Ishikawa (cell line): ENCODE data around the gene CCDC69.

Experiments
- CEBPB ChIP-seq: IDR thresholded peaks from 2 replicates; pipeline ENCODE4 v1.6.1; 2012
- CREB1 ChIP-seq: IDR thresholded peaks from 2 replicates; pipeline ENCODE4 v1.6.1; 2012; ENCODE audit warnings: low read depth
- EGR1 ChIP-seq: IDR thresholded peaks from 2 replicates; pipeline ENCODE4 v1.6.1; 2012
- EP300 ChIP-seq: IDR thresholded peaks from 2 replicates; pipeline ENCODE4 v1.6.1; 2012; ENCODE audit warnings: borderline replicate concordance
- FOXM1 ChIP-seq: IDR thresholded peaks from 2 replicates; pipeline ENCODE4 v1.6.1; 2012; ENCODE audit warnings: low read depth, borderline replicate concordance
- NFIC ChIP-seq: IDR thresholded peaks from 2 replicates; pipeline ENCODE4 v1.6.1; 2012
- RAD21 ChIP-seq: IDR thresholded peaks from 2 replicates; pipeline ENCODE4 v1.6.1; 2012; ENCODE audit warnings: low read depth
- TAF1 ChIP-seq: IDR thresholded peaks from 2 replicates; pipeline ENCODE4 v1.6.1; 2012; ENCODE audit warnings: low read depth, mild to moderate bottlenecking
- TCF12 ChIP-seq: IDR thresholded peaks from 2 replicates; pipeline ENCODE4 v1.6.1; 2012; ENCODE audit warnings: low read depth
- TEAD4 ChIP-seq: IDR thresholded peaks from 2 replicates; pipeline ENCODE4 v1.6.1; 2012
- YY1 ChIP-seq: IDR thresholded peaks from 2 replicates; pipeline ENCODE4 v1.6.1; 2012; ENCODE audit warnings: low read depth
- ZBTB7A ChIP-seq: IDR thresholded peaks from 2 replicates; pipeline ENCODE4 v1.6.1; 2012; ENCODE audit warnings: low read depth
- TF ChIP-seq, protein P1 (sequence below): IDR thresholded peaks from 2 replicates; pipeline ENCODE4 v1.6.1; 2012
- TF ChIP-seq, protein P2 (sequence below): IDR thresholded peaks from 2 replicates; pipeline ENCODE4 v1.6.1; 2012; ENCODE audit warnings: low read depth, mild to moderate bottlenecking
- TF ChIP-seq, protein P3 (sequence below): IDR thresholded peaks from 2 replicates; pipeline ENCODE4 v1.6.1; 2012

CCDC69 gene

GRCh38 chr5:151189151-151189550 lies 34.7 kb downstream of the CCDC69 start:
- TF ChIP-seq TEAD4, result no peak
- TF ChIP-seq TAF1, result no peak
- TF ChIP-seq FOXM1, result no peak
- TF ChIP-seq TCF12, result no peak
- TF ChIP-seq, protein P1, sequence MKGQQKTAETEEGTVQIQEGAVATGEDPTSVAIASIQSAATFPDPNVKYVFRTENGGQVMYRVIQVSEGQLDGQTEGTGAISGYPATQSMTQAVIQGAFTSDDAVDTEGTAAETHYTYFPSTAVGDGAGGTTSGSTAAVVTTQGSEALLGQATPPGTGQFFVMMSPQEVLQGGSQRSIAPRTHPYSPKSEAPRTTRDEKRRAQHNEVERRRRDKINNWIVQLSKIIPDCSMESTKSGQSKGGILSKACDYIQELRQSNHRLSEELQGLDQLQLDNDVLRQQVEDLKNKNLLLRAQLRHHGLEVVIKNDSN, result no peak
- no peak for TF ChIP-seq EP300
- no peak for TF ChIP-seq CEBPB
- TF ChIP-seq, protein P2, sequence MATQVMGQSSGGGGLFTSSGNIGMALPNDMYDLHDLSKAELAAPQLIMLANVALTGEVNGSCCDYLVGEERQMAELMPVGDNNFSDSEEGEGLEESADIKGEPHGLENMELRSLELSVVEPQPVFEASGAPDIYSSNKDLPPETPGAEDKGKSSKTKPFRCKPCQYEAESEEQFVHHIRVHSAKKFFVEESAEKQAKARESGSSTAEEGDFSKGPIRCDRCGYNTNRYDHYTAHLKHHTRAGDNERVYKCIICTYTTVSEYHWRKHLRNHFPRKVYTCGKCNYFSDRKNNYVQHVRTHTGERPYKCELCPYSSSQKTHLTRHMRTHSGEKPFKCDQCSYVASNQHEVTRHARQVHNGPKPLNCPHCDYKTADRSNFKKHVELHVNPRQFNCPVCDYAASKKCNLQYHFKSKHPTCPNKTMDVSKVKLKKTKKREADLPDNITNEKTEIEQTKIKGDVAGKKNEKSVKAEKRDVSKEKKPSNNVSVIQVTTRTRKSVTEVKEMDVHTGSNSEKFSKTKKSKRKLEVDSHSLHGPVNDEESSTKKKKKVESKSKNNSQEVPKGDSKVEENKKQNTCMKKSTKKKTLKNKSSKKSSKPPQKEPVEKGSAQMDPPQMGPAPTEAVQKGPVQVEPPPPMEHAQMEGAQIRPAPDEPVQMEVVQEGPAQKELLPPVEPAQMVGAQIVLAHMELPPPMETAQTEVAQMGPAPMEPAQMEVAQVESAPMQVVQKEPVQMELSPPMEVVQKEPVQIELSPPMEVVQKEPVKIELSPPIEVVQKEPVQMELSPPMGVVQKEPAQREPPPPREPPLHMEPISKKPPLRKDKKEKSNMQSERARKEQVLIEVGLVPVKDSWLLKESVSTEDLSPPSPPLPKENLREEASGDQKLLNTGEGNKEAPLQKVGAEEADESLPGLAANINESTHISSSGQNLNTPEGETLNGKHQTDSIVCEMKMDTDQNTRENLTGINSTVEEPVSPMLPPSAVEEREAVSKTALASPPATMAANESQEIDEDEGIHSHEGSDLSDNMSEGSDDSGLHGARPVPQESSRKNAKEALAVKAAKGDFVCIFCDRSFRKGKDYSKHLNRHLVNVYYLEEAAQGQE, result no peak
- TF ChIP-seq CREB1, result no peak
- TF ChIP-seq RAD21, result no peak
- TF ChIP-seq, protein P3, sequence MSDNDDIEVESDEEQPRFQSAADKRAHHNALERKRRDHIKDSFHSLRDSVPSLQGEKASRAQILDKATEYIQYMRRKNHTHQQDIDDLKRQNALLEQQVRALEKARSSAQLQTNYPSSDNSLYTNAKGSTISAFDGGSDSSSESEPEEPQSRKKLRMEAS, result no peak
- no peak for TF ChIP-seq YY1
- no peak for TF ChIP-seq ZBTB7A
- no peak for TF ChIP-seq EGR1
- TF ChIP-seq NFIC, result no peak

- TF ChIP-seq, protein P3, result no peak
- TF ChIP-seq ZBTB7A, result no peak
- no peak for TF ChIP-seq EP300
- no peak for TF ChIP-seq CEBPB
- no peak for TF ChIP-seq FOXM1
Measured at GRCh38 chr5:151186538-151186937, 37.4 kb downstream of the CCDC69 start.

DNA sequence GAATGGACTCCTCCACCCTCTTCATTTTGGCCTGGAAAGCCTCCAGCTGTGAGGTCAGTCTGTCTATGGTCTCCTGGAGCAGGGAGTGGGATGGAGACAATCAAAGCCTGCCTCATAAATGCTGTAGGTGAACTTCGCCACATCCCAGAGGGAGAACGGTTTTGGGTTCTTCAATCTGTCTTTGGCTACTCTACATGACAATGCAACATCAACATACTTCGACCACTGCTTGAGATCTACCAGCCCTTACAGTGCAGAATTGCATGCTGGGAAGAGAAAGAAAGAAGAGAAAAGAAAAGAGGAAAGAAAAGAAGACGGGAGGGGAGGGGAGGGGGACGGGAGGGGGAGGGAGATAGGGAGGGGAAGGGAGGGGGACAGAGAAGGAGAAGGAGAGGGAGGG lies 37.8 kb downstream of the CCDC69 start:
- no peak for TF ChIP-seq EGR1
- no peak for TF ChIP-seq NFIC
- TF ChIP-seq TEAD4, result no peak
- TF ChIP-seq FOXM1, result no peak
- no peak for TF ChIP-seq EP300
- TF ChIP-seq, protein P3, result no peak
- TF ChIP-seq, protein P2, result no peak
- TF ChIP-seq RAD21, result no peak

DNA sequence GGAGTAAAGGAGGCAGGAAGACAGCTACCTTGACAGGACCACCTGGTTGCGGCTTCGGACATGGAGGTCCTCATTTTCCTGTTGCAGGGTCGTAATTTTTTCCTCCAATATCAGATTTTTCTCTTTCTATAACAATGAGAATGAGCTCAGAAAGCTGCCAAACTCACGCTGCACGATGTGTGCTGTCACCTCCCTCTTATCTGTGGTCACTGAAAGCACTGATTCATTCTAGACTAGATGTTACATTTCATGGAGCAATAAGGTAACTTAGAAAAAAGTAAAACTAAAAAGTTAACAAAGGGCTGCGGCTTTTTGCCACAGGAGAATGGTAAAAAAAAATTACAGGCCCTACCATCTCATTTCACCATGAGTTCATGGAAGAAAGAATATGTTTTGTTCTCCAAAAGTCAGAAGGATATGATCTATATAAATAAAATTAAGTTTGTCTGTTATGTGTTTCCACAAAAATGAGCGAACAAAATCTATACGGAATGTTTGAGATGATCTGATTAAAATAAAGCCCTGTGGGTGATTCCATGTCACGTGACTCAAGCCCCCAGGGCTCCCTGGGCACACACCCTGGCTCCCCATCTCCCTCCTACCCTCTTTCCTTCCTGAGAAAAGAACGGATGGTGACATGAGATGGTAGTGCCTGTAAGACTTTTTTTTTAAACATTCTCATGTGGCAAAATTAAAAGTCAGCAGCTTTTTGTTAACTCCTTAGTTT lies 39.4 kb downstream of the CCDC69 start:
- no peak for TF ChIP-seq TEAD4
- no peak for TF ChIP-seq EP300
- TF ChIP-seq CEBPB, result no peak
- TF ChIP-seq, protein P3, result no peak
- TF ChIP-seq, protein P1, result no peak
- TF ChIP-seq TAF1, result no peak
- no peak for TF ChIP-seq TCF12
- TF ChIP-seq NFIC, result no peak
- no peak for TF ChIP-seq RAD21
- no peak for TF ChIP-seq ZBTB7A
- TF ChIP-seq EGR1, result no peak
- no peak for TF ChIP-seq FOXM1
- TF ChIP-seq, protein P2, result no peak
- no peak for TF ChIP-seq YY1
